Activated B cell treated with CpG ODN at 0.5 μM for 24 hours (primary cell): ENCODE results near the gene PSMG4. TPM values are rescaled to one million over a fixed set of nuclear protein-coding genes. Genes with fewer than 3 reads are reported as not detected.

Experiments
- ATAC-seq: fragments of 200-7000 bp; cut with Tn5 transposase; one replicate; pipeline ENCODE4 v1.10.0; 2021; ENCODE audit warnings: low read depth, mild to moderate bottlenecking, moderate library complexity
- CTCF ChIA-PET: fragments of 350-600 bp; sonication (Branson Sonifier 250); formaldehyde crosslinking; loops from one replicate; lab custom pipeline; 2021; ENCODE audit warnings: antibody characterized with exemption; lab: Charles Lee
- POLR2A ChIA-PET: fragments of 350-600 bp; sonication (Branson Sonifier 250); formaldehyde crosslinking; loops from one replicate; lab custom pipeline; 2021; ENCODE audit warnings: antibody characterized with exemption; lab: Charles Lee
- DNase-seq: peaks from one replicate; pipeline ENCODE4 v3.0.0; 2022
- H3K27ac Mint-ChIP-seq: one replicate; pipeline ENCODE4 v1.8.0; 2020; ENCODE audit warnings: mixed read lengths
- H3K27me3 Mint-ChIP-seq: one replicate; pipeline ENCODE4 v1.8.0; 2021; ENCODE audit warnings: mixed read lengths
- H3K36me3 Mint-ChIP-seq: one replicate; pipeline ENCODE4 v1.8.0; 2021; ENCODE audit warnings: low read depth, mixed read lengths
- H3K4me1 Mint-ChIP-seq: one replicate; pipeline ENCODE4 v1.8.0; 2021; ENCODE audit warnings: mixed read lengths
- H3K4me3 Mint-ChIP-seq: one replicate; pipeline ENCODE4 v1.8.0; 2020; ENCODE audit warnings: mild to moderate bottlenecking, mixed read lengths
- H3K9me3 Mint-ChIP-seq: one replicate; pipeline ENCODE4 v1.8.0; 2020; ENCODE audit warnings: mixed read lengths
- intact Hi-C: fragments of 100-400 bp; cut with micrococcal nuclease; formaldehyde crosslinking; loops from one replicate; pipeline ENCODE4 v1.15.1; 2024
- total RNA-seq: library from RNA; stranded (reverse); gene quantifications from 2 replicates; pipeline ENCODE4 v1.2.3, GENCODE V29; 2022
- TF ChIP-seq, protein P1 (sequence below): fragments of 200-600 bp; IDR thresholded peaks from one replicate; pipeline ENCODE4 v1.8.0; 2022; ENCODE audit warnings: antibody characterized with exemption, mild to moderate bottlenecking

Gene PSMG4
- total RNA-seq, 1 donor from 2014 or later = 29.9 TPM

GRCh38 chr6:3271756-3272155 lies 13.0 kb downstream of the PSMG4 start:
- Mint-ChIP-seq H3K27me3 (no peaks in the 10 kb centered on the region), H3K9me3 (no peaks in the 10 kb centered on the region), H3K4me1 (peaks cover 2% of the 10 kb centered on the region), H3K36me3 (peaks cover 58% of the 10 kb centered on the region), H3K4me3 (no peak overlapping the region), H3K27ac (no peak overlapping the region)
- TF ChIP-seq, protein P1, sequence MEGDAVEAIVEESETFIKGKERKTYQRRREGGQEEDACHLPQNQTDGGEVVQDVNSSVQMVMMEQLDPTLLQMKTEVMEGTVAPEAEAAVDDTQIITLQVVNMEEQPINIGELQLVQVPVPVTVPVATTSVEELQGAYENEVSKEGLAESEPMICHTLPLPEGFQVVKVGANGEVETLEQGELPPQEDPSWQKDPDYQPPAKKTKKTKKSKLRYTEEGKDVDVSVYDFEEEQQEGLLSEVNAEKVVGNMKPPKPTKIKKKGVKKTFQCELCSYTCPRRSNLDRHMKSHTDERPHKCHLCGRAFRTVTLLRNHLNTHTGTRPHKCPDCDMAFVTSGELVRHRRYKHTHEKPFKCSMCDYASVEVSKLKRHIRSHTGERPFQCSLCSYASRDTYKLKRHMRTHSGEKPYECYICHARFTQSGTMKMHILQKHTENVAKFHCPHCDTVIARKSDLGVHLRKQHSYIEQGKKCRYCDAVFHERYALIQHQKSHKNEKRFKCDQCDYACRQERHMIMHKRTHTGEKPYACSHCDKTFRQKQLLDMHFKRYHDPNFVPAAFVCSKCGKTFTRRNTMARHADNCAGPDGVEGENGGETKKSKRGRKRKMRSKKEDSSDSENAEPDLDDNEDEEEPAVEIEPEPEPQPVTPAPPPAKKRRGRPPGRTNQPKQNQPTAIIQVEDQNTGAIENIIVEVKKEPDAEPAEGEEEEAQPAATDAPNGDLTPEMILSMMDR = no peak
- intact Hi-C loops = no loop called here
- no peak for DNase-seq
- ChIA-PET CTCF (no interaction called here), POLR2A (no interaction called here)
- ATAC-seq = no peak

- intact Hi-C loops = no loop called here
- ATAC-seq = no peak
Observed at GRCh38 chr6:3272911-3273547, 14.3 kb downstream of the PSMG4 start.

DNA sequence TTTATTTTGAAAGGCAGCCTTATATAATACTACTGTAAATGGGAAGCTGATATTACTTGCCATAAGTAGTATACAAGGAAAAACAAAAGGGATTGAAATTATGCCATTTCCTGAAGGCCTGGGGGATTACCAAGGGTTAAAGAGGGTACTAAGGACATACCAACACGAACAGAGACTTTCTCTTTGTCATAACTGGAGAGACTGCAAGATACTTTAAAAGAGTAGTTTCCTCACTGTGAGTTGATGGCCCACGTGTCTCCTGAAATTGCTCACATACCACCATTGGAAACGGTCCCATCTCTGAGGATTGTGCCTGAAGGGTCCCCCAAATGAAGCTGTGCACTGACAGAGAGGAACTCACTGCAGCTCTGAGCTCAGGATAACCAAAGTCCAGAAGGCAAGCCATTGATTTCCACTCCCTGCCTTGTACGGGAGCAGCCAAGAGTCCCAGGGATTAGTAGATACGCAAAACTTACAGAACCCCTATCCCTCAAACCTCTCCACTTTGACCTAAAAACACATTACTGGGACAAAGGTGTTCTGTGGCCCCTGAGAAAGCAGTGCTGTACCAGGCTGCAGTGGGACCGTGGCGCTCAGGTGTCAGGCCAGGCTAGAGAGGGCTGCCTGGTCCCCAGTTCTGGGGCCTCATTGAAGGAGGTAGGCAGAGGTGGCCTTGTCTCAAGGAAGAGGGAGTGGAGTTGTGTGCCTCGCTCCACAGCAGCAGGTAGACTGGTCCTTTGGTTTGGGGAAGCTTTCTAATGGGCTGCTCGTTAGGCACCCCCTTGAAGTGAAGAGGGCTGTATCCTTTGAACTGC lies 15.2 kb downstream of the PSMG4 start:
- no peak overlapping the region for H3K27ac Mint-ChIP-seq
- ATAC-seq (no peak), DNase-seq (no peak)
- ChIA-PET CTCF (interaction anchor here (0.8 to 1.5 kb wide), 4 partner anchors 9 to 705 kb away, joined by 3 to 4 read pairs (median 3); no protein-coding TSS in a partner anchor), POLR2A (no interaction called here)
- no peaks in the 10 kb centered on the region for H3K4me1 Mint-ChIP-seq
- TF ChIP-seq, protein P1 = no peak
- H3K36me3 Mint-ChIP-seq = peaks cover 42% of the 10 kb centered on the region
- H3K9me3 Mint-ChIP-seq = no peaks in the 10 kb centered on the region
- intact Hi-C loops = no loop called here
- H3K4me3 Mint-ChIP-seq = no peak overlapping the region
- no peaks in the 10 kb centered on the region for H3K27me3 Mint-ChIP-seq

More at GRCh38 chr6:3272911-3273547, 14.3 kb downstream of the PSMG4 start:
- Mint-ChIP-seq H3K4me1 (no peaks in the 10 kb centered on the region), H3K27me3 (no peaks in the 10 kb centered on the region), H3K4me3 (no peak overlapping the region), H3K27ac (no peak overlapping the region), H3K9me3 (no peaks in the 10 kb centered on the region), H3K36me3 (peaks cover 51% of the 10 kb centered on the region)
- POLR2A ChIA-PET = no interaction called here
- no peak for DNase-seq
- TF ChIP-seq, protein P1 = no peak
- CTCF ChIA-PET = interaction anchor here (0.8 to 1.5 kb wide), 3 partner anchors 10 to 706 kb away, joined by 3 to 4 read pairs (median 3); no protein-coding TSS in a partner anchor

GRCh38 chr6:3276174-3277167 lies 17.7 kb downstream of the PSMG4 start:
- no peak for ATAC-seq
- DNase-seq = no peak
- Mint-ChIP-seq H3K4me1 (peaks cover 3% of the 10 kb centered on the region), H3K36me3 (peaks cover 21% of the 10 kb centered on the region), H3K27ac (no peak overlapping the region), H3K9me3 (no peaks in the 10 kb centered on the region), H3K27me3 (no peaks in the 10 kb centered on the region), H3K4me3 (no peak overlapping the region)
- intact Hi-C loops = no loop called here
- TF ChIP-seq, protein P1 = no peak
- ChIA-PET CTCF (interaction anchor here (7.1 kb wide), 1 partner anchor 456 kb away, joined by 130 read pairs; no protein-coding TSS in a partner anchor), POLR2A (interaction anchor here (0.5 to 0.6 kb wide), 2 partner anchors 13 to 772 kb away, joined by 3 to 6 read pairs; no protein-coding TSS in a partner anchor)
